H9 (cell line): ENCODE data around the gene EDN1. TPM values are rescaled to one million over a fixed set of nuclear protein-coding genes. Genes with fewer than 3 reads are reported as not detected.

Experiments
- DNase-seq: peaks from one replicate; pipeline ENCODE4 v3.0.0-alpha.2; 2017
- H2AFZ ChIP-seq: one replicate; pipeline ENCODE4 v1.6.1; 2013; ENCODE audit warnings: mild to moderate bottlenecking, low read length, control low read depth, moderate library complexity
- H2AK5ac ChIP-seq: 2 replicates; pipeline ENCODE4 v1.6.1; 2013; ENCODE audit warnings: low read length, control low read depth, mixed read lengths; ENCODE audit not compliant: insufficient read length
- H2BK120ac ChIP-seq: one replicate; pipeline ENCODE4 v1.6.1; 2013; ENCODE audit warnings: low read depth, mild to moderate bottlenecking, low read length, control low read depth, inconsistent platforms; ENCODE audit not compliant: poor library complexity, severe bottlenecking
- H2BK12ac ChIP-seq: 2 replicates; pipeline ENCODE4 v1.6.1; 2013; ENCODE audit warnings: low read length, control low read depth, mixed read lengths, low read depth; ENCODE audit not compliant: insufficient read length
- H2BK15ac ChIP-seq: 2 replicates; pipeline ENCODE4 v1.6.1; 2013; ENCODE audit warnings: low read depth, low read length, control low read depth
- H2BK20ac ChIP-seq: one replicate; pipeline ENCODE4 v1.6.1; 2013; ENCODE audit warnings: low read depth, mild to moderate bottlenecking, low read length, control low read depth, inconsistent platforms; ENCODE audit not compliant: poor library complexity, severe bottlenecking
- H2BK5ac ChIP-seq: 2 replicates; pipeline ENCODE4 v1.6.1; 2013; ENCODE audit warnings: low read length, control low read depth, mixed read lengths; ENCODE audit not compliant: insufficient read length
- H3K14ac ChIP-seq: 2 replicates; pipeline ENCODE4 v1.6.1; 2013; ENCODE audit warnings: low read length, control low read depth; ENCODE audit not compliant: insufficient read depth
- H3K18ac ChIP-seq: 2 replicates; pipeline ENCODE4 v1.6.1; 2013; ENCODE audit warnings: low read depth, mild to moderate bottlenecking, mixed read lengths, low read length, control low read depth; ENCODE audit not compliant: insufficient read length
- H3K23ac ChIP-seq: 2 replicates; pipeline ENCODE4 v1.6.1; 2013; ENCODE audit warnings: low read length, control low read depth, mixed read lengths, low read depth; ENCODE audit not compliant: insufficient read length
- H3K23me2 ChIP-seq: 2 replicates; pipeline ENCODE4 v1.6.1; 2013; ENCODE audit warnings: low read depth, mild to moderate bottlenecking, mixed read lengths, low read length, control low read depth; ENCODE audit not compliant: insufficient read length, poor library complexity, severe bottlenecking
- H3K27ac ChIP-seq: 2 replicates; pipeline ENCODE4 v1.5.1; 2013; ENCODE audit warnings: low read length, control low read depth, mixed read lengths, low read depth; ENCODE audit not compliant: insufficient read length
- H3K27me3 ChIP-seq: 2 replicates; pipeline ENCODE4 v1.6.1; 2013; ENCODE audit warnings: low read length, control low read depth, inconsistent platforms; ENCODE audit not compliant: insufficient read depth
- H3K4ac ChIP-seq: 2 replicates; pipeline ENCODE4 v1.6.1; 2013; ENCODE audit warnings: low read depth, mild to moderate bottlenecking, control low read depth, inconsistent platforms, low read length, moderate library complexity
- H3K4me1 ChIP-seq: 2 replicates; pipeline ENCODE4 v1.6.1; 2013; ENCODE audit warnings: low read length, control low read depth, inconsistent platforms; ENCODE audit not compliant: insufficient read depth
- H3K4me2 ChIP-seq: 2 replicates; pipeline ENCODE4 v1.6.1; 2013; ENCODE audit warnings: low read length, control low read depth, mixed read lengths; ENCODE audit not compliant: insufficient read length, insufficient read depth
- H3K56ac ChIP-seq: 2 replicates; pipeline ENCODE4 v1.6.1; 2013; ENCODE audit warnings: low read depth, mild to moderate bottlenecking, mixed read lengths, low read length, control low read depth; ENCODE audit not compliant: insufficient read length
- H3K79me1 ChIP-seq: 2 replicates; pipeline ENCODE4 v1.6.1; 2013; ENCODE audit warnings: low read depth, mild to moderate bottlenecking, moderate library complexity, low read length, control low read depth, inconsistent platforms; ENCODE audit not compliant: insufficient read depth, poor library complexity, severe bottlenecking
- H3K79me2 ChIP-seq: 2 replicates; pipeline ENCODE4 v1.6.1; 2013; ENCODE audit warnings: low read length, control low read depth, inconsistent platforms; ENCODE audit not compliant: insufficient read depth
- H3K9ac ChIP-seq: 2 replicates; pipeline ENCODE4 v1.6.1; 2013; ENCODE audit warnings: low read length, control low read depth, mixed read lengths; ENCODE audit not compliant: insufficient read length; ENCODE audit errors: extremely low read depth
- H3K9me3 ChIP-seq: one replicate; pipeline ENCODE4 v1.6.1; 2013; ENCODE audit warnings: low read depth, low read length, inconsistent platforms; ENCODE audit not compliant: control insufficient read depth
- H3T11ph ChIP-seq: one replicate; pipeline ENCODE4 v1.6.1; 2013; ENCODE audit warnings: mild to moderate bottlenecking, low read length, control low read depth, inconsistent platforms
- H4K20me1 ChIP-seq: one replicate; pipeline ENCODE4 v1.6.1; 2013; ENCODE audit not compliant: control insufficient read depth, insufficient read length, insufficient read depth
- H4K5ac ChIP-seq: 2 replicates; pipeline ENCODE4 v1.6.1; 2013; ENCODE audit warnings: low read depth, mild to moderate bottlenecking, mixed read lengths, low read length, control low read depth; ENCODE audit not compliant: insufficient read length
- H4K8ac ChIP-seq: replicated peaks from 2 replicates; pipeline ENCODE4 v1.6.1; 2013; ENCODE audit warnings: low read length, control low read depth, mixed read lengths, low read depth; ENCODE audit not compliant: insufficient read length
- H4K91ac ChIP-seq: 2 replicates; pipeline ENCODE4 v1.6.1; 2013; ENCODE audit warnings: low read depth, mild to moderate bottlenecking, moderate library complexity, mixed read lengths, low read length, control low read depth; ENCODE audit not compliant: insufficient read length
- H3K27ac Mint-ChIP-seq, 3 experiments: 2 replicates in 2 of 3; 3 replicates in 1 of 3; pipeline ENCODE4 v1.8.0; 2020 to 2021; ENCODE audit warnings: mixed read lengths in 3 of 3, mild to moderate bottlenecking in 1 of 3, moderate library complexity in 1 of 3
- H3K27me3 Mint-ChIP-seq: 2 replicates; pipeline ENCODE4 v1.8.0; 2021; ENCODE audit warnings: low read depth, mild to moderate bottlenecking, moderate library complexity, mixed read lengths
- H3K36me3 Mint-ChIP-seq, 3 experiments: 2 replicates in 2 of 3; 3 replicates in 1 of 3; pipeline ENCODE4 v1.8.0; 2020 to 2021; ENCODE audit warnings: low read depth in 3 of 3, mixed read lengths in 3 of 3; ENCODE audit not compliant: insufficient read depth in 1 of 3
- H3K4me1 Mint-ChIP-seq, 2 experiments: 2 replicates each; pipeline ENCODE4 v1.8.0; 2020; ENCODE audit warnings: mixed read lengths in 2 of 2
- H3K4me3 Mint-ChIP-seq, 2 experiments: 2 replicates in 1 of 2; 3 replicates in 1 of 2; pipeline ENCODE4 v1.8.0; 2020 to 2021; ENCODE audit warnings: mild to moderate bottlenecking in 2 of 2, mixed read lengths in 2 of 2, moderate library complexity in 1 of 2
- H3K9me3 Mint-ChIP-seq, 2 experiments: 2 replicates in 1 of 2; 3 replicates in 1 of 2; pipeline ENCODE4 v1.8.0; 2020; ENCODE audit warnings: mild to moderate bottlenecking in 2 of 2, mixed read lengths in 2 of 2, moderate library complexity in 1 of 2
- WGBS: extraction: QIAGEN DNeasy Blood & Tissue Kit; methylation state at CpG from one replicate; pipeline ENCODE4 v1.1.7; 2013; ENCODE audit warnings: missing lambda C conversion rate, low lambda C conversion rate, mixed read lengths; ENCODE audit not compliant: insufficient read length; ENCODE audit errors: extremely low coverage; 5-methylcytosine and 5-hydroxymethylcytosine counted together
- total RNA-seq: library from RNA; stranded (reverse); gene quantifications from 2 replicates; pipeline ENCODE4 v1.2.1, GENCODE V29; 2021
- TF ChIP-seq, protein P1 (sequence below): fragments of 200-600 bp; sonication (generic); conservative IDR thresholded peaks from 3 replicates; pipeline ENCODE4 v1.8.0; 2021; ENCODE audit warnings: antibody characterized with exemption, mild to moderate bottlenecking

The EDN1 gene
- total RNA-seq, 1 experiment from 2014 or later, result 2.1 TPM

DNA sequence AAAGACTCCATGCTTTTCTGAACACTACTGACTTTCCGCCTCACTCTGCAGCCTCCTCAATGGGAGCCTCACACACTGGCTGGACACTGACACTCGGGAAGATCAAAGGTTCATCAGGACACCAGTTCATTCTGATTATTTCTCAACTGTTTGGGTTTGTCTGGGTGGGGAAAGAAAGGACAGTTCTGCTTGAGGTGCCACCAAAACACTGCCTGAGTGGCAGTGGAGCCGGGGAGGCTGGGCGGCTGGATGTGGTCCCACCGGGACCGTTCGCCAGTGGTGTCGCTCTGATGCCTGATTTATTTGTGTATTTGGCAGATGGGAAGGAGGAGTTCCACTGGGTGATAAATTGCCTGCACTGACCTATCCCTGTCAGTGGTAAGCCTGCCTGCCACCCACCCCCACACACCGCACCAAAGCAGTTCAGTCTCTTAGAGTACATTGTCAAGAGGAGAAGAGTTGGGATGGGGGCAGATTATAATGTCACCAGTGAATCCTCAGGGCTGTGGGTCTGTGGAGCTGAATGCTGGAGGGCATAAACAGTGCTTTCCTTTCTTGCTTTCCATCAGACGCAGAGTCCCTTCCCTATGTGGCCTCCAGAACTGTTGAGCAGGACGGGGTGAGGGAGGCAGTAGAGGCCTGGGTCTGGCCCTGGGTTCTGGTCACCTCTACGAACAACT is 49.8 kb downstream of the EDN1 start:
- WGBS, result no CpG with 5 or more reads among the region's 12 CpGs
- H3K79me1 ChIP-seq, result no peaks in the 10 kb centered on the region
- no peak overlapping the region for H3K27ac ChIP-seq
- H3K56ac ChIP-seq, result no peak overlapping the region
- no peaks in the 10 kb centered on the region for H3K23me2 ChIP-seq
- no peaks in the 10 kb centered on the region for H3K9me3 ChIP-seq
- H3K18ac ChIP-seq, result no peak overlapping the region
- H2BK5ac ChIP-seq, result no peak overlapping the region
- no peak overlapping the region for H2BK15ac ChIP-seq
- no peaks in the 10 kb centered on the region; the same call in none of the 2 replicates for H3K4me1 ChIP-seq
- no peak overlapping the region for H3K4me3 Mint-ChIP-seq
- no peak overlapping the region for H3K4me2 ChIP-seq
- TF ChIP-seq, protein P1, sequence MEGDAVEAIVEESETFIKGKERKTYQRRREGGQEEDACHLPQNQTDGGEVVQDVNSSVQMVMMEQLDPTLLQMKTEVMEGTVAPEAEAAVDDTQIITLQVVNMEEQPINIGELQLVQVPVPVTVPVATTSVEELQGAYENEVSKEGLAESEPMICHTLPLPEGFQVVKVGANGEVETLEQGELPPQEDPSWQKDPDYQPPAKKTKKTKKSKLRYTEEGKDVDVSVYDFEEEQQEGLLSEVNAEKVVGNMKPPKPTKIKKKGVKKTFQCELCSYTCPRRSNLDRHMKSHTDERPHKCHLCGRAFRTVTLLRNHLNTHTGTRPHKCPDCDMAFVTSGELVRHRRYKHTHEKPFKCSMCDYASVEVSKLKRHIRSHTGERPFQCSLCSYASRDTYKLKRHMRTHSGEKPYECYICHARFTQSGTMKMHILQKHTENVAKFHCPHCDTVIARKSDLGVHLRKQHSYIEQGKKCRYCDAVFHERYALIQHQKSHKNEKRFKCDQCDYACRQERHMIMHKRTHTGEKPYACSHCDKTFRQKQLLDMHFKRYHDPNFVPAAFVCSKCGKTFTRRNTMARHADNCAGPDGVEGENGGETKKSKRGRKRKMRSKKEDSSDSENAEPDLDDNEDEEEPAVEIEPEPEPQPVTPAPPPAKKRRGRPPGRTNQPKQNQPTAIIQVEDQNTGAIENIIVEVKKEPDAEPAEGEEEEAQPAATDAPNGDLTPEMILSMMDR, result no peak
- H2BK20ac ChIP-seq, result no peak overlapping the region
- no peak overlapping the region for H3K14ac ChIP-seq
- no peak for DNase-seq
- no peak overlapping the region for H3K23ac ChIP-seq
- H4K8ac ChIP-seq, result no peak overlapping the region
- no peaks in the 10 kb centered on the region for H3K27me3 ChIP-seq
- peaks cover 47 to 57% of the 10 kb centered on the region in 2 experiments for H3K4me1 Mint-ChIP-seq
- H2AK5ac ChIP-seq, result no peak overlapping the region
- H3K9ac ChIP-seq, result no peak overlapping the region
- H2BK12ac ChIP-seq, result no peak overlapping the region
- H3K4ac ChIP-seq, result no peak overlapping the region
- H3K79me2 ChIP-seq, result no peaks in the 10 kb centered on the region
- H3K27ac Mint-ChIP-seq, result peak overlapping the region in 1 of 3 experiments; percentile 22; a peak in 1 of 7 replicates
- H3K36me3 Mint-ChIP-seq, result no peaks in the 10 kb centered on the region; a peak in 1 of 7 replicates
- H3K27me3 Mint-ChIP-seq, result no peaks in the 10 kb centered on the region; the same call in 1 of the 2 replicates
- H4K20me1 ChIP-seq, result no peaks in the 10 kb centered on the region
- no peak overlapping the region for H2AFZ ChIP-seq
- H4K5ac ChIP-seq, result no peak overlapping the region
- no peak overlapping the region for H3T11ph ChIP-seq
- no peak overlapping the region for H2BK120ac ChIP-seq
- no peak overlapping the region for H4K91ac ChIP-seq
- H3K9me3 Mint-ChIP-seq, result no peaks in the 10 kb centered on the region
